Neural crest cell (in vitro differentiated cells): Measurements from ENCODE around the gene SWT1. TPM values are rescaled to one million over a fixed set of nuclear protein-coding genes. Genes with fewer than 3 reads are reported as not detected.
A peak's percentile ranks its signal among the peaks of the same experiment; 100 is the strongest.
"Not testable (repeated sequence)": the region's sequence is repeated elsewhere in the genome, so short reads cannot be mapped to it uniquely, and the experiment has no call there.

Experiments used
- DNase-seq: peaks from one replicate; pipeline ENCODE4 v3.0.0; 2021; ENCODE audit warnings: low read depth, mixed read lengths, low spot score
- H3K27ac Mint-ChIP-seq: one replicate; pipeline ENCODE4 v1.8.0; 2021; ENCODE audit warnings: mild to moderate bottlenecking, mixed read lengths; ENCODE audit not compliant: unreplicated experiment
- H3K27me3 Mint-ChIP-seq: 2 replicates; pipeline ENCODE4 v1.8.0; 2021; ENCODE audit warnings: low read depth, mild to moderate bottlenecking, mixed read lengths
- H3K36me3 Mint-ChIP-seq: 2 replicates; pipeline ENCODE4 v1.8.0; 2021; ENCODE audit warnings: low read depth, mild to moderate bottlenecking, mixed read lengths
- H3K4me1 Mint-ChIP-seq: 2 replicates; pipeline ENCODE4 v1.8.0; 2021; ENCODE audit warnings: mixed read lengths
- H3K4me3 Mint-ChIP-seq: one replicate; pipeline ENCODE4 v1.8.0; 2021; ENCODE audit warnings: mild to moderate bottlenecking, mixed read lengths
- H3K9me3 Mint-ChIP-seq: 2 replicates; pipeline ENCODE4 v1.8.0; 2021; ENCODE audit warnings: mixed read lengths
- total RNA-seq: library from RNA; stranded (reverse); gene quantifications from 2 replicates; pipeline ENCODE4 v1.2.1, GENCODE V29; 2021
- TF ChIP-seq, protein P1 (sequence below): fragments of 200-600 bp; sonication (generic); conservative IDR thresholded peaks from 2 replicates; pipeline ENCODE4 v1.5.0; 2021; ENCODE audit warnings: antibody characterized with exemption, mild to moderate bottlenecking

Gene SWT1
- total RNA-seq, 1 donor from 2014 or later, result 5.8 TPM

DNA sequence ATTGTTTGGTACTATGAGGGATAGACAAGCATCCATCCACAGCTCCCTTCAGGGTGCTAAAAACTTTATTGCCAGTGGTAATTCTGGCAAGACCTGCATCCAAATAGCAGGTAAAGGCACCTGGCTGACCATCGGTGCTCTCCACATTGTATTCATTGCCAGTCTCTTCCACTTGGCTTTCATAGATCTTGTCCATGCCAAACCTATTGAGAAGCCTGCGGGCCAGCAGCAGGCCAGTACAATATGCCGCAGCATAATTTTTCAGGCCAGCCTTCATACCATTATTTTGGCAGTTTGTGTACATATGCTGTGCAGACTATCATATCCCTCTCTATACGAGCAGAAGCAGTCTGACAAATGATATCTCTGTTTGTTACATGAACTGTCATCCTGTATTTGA is 70.2 kb downstream of the SWT1 start:
- Mint-ChIP-seq H3K4me1 (no peaks in the 10 kb centered on the region), H3K27me3 (no peaks in the 10 kb centered on the region), H3K27ac (peak overlapping the region; percentile 65), H3K4me3 (no peak overlapping the region), H3K36me3 (peaks cover 23% of the 10 kb centered on the region), H3K9me3 (peaks cover 11% of the 10 kb centered on the region)
- TF ChIP-seq, protein P1, sequence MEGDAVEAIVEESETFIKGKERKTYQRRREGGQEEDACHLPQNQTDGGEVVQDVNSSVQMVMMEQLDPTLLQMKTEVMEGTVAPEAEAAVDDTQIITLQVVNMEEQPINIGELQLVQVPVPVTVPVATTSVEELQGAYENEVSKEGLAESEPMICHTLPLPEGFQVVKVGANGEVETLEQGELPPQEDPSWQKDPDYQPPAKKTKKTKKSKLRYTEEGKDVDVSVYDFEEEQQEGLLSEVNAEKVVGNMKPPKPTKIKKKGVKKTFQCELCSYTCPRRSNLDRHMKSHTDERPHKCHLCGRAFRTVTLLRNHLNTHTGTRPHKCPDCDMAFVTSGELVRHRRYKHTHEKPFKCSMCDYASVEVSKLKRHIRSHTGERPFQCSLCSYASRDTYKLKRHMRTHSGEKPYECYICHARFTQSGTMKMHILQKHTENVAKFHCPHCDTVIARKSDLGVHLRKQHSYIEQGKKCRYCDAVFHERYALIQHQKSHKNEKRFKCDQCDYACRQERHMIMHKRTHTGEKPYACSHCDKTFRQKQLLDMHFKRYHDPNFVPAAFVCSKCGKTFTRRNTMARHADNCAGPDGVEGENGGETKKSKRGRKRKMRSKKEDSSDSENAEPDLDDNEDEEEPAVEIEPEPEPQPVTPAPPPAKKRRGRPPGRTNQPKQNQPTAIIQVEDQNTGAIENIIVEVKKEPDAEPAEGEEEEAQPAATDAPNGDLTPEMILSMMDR, result no peak
- DNase-seq, result no peak

DNA sequence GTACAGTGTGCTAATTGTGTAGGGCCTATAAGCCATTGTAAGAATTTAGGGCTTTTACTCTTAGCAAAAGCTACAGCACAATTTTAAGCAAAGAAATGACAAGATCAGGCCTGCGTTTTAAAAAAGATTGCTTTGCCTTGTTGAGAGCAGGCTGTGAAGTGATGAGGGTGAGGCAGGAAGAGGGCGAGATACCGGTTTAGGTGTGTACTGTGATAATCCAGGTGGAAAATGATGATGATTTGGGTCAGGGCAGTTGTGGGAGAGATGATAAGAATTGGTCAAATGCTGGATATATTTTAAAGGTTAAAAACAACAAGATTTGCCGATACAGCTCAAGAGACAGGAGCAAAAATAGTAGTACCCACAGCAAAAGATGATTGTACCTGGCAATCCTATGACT is 72.0 kb downstream of the SWT1 start:
- H3K27me3 Mint-ChIP-seq, result no peaks in the 10 kb centered on the region
- no peak for DNase-seq
- H3K36me3 Mint-ChIP-seq, result peaks cover 12% of the 10 kb centered on the region
- H3K4me3 Mint-ChIP-seq, result no peak overlapping the region
- H3K27ac Mint-ChIP-seq, result no peak overlapping the region
- H3K4me1 Mint-ChIP-seq, result no peaks in the 10 kb centered on the region
- TF ChIP-seq, protein P1, result no peak
- H3K9me3 Mint-ChIP-seq, result peaks cover 6% of the 10 kb centered on the region

DNA sequence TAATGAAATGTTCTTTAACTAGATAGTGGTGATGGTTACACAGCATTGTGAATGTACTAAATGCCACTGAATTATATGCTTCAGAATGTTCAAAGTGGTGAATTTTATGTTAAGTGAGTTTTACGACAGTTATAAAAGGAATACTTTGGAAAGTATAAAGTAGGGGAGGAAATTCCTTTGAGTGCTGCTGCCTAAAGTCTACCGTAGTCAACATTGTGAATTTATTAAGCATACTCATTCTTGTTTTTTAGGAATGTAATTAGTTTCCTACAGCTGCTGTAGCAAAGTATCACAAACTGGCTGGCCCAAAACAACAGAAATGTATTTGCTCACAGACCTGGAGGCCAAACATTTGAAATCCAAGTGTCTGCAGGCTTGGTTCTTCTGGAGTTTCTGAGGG is 73.0 kb downstream of the SWT1 start:
- Mint-ChIP-seq H3K9me3 (no peaks in the 10 kb centered on the region), H3K4me1 (no peaks in the 10 kb centered on the region), H3K36me3 (peaks cover 13% of the 10 kb centered on the region), H3K27ac (no peak overlapping the region), H3K4me3 (no peak overlapping the region), H3K27me3 (no peaks in the 10 kb centered on the region)
- no peak for DNase-seq
- TF ChIP-seq, protein P1, result no peak

DNA sequence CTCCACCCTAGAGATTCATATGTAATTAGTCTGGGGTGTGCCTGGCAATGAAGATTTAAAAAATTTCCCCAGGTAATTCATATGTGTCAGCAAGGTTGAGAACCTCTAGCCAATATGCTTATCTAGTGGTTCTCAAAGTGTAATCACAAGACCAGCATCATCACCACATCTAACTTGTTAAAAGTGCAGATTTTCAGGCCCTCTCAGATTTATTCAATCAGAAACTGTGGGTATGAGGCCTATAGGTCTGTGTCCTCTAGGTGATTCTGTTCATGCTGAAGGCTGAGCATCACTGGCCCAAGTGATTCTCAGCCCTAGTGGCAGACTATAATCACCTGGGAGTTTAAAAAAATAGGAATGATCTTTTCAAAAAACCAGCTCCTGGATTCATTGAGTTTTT is 75.9 kb downstream of the SWT1 start:
- Mint-ChIP-seq H3K9me3 (peaks cover 7% of the 10 kb centered on the region), H3K4me1 (no peaks in the 10 kb centered on the region), H3K36me3 (peaks cover 31% of the 10 kb centered on the region), H3K4me3 (no peak overlapping the region), H3K27ac (no peak overlapping the region), H3K27me3 (no peaks in the 10 kb centered on the region)
- DNase-seq, result no peak
- TF ChIP-seq, protein P1, result no peak

DNA sequence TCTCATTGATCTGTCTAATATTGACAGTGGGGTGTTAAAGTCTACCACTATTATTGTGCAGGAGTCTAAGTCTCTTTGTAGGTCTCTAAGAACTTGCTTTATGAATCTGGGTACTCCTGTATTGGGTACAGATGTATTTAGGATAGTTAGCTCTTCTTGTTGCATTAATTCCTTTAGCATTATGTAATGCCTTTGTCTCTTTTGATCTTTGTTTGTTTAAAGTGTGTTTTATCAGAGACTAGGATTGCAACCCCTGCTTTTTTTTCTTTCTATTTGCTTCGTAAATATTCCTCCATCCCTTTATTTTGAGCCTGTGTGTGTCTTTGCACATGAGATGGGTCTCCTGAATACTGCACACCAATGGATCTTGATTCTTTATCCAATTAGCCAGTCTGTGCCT is 77.2 kb downstream of the SWT1 start:
- H3K9me3 Mint-ChIP-seq, DNase-seq, H3K4me1 Mint-ChIP-seq, H3K27ac Mint-ChIP-seq, H3K27me3 Mint-ChIP-seq, H3K4me3 Mint-ChIP-seq: not testable (repeated sequence)
- H3K36me3 Mint-ChIP-seq, result peaks cover 33% of the 10 kb centered on the region

DNA sequence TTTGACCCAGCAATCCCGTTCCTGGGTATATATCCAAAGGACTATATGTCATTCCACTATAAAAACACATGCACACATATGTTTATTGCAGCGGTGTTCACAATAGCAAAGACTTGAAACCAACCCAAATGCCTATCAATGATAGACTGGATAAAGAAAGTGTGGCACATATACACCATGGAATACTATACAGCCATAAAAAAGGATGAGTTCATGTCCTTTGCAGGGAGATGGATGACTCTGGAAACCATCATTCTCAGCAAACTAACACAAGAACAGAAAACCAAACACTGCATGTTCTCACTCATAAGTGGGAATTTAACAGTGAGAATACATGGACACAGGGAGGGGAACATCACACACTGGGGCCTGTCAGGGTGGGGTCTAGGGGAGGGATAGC is 80.2 kb downstream of the SWT1 start:
- not testable (repeated sequence) for DNase-seq, H3K27me3 Mint-ChIP-seq, H3K27ac Mint-ChIP-seq, H3K4me3 Mint-ChIP-seq, H3K4me1 Mint-ChIP-seq, H3K9me3 Mint-ChIP-seq
- H3K36me3 Mint-ChIP-seq, result peaks cover 33% of the 10 kb centered on the region

DNA sequence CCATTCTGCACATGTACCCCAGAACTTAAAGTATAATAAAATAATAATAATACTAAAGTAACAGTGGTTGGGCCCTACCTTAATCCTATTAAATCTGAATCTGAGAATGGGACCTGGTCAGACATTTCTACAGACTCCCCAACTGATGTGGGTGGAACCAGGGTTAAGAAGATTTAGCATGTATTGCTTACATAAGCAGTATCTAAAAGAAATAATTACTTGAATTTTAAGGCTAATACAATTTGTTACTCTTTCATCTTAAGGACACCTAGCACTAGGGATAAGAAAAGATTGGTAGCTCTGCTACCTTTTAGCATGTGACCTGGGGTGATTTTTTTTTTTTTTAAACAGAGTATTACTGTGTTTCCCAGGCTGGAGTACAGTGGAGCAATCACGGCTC is 80.7 kb downstream of the SWT1 start:
- Mint-ChIP-seq H3K27me3 (no peaks in the 10 kb centered on the region), H3K27ac (no peak overlapping the region), H3K4me1 (peaks cover 4% of the 10 kb centered on the region), H3K36me3 (peaks cover 33% of the 10 kb centered on the region), H3K4me3 (no peak overlapping the region), H3K9me3 (peaks cover 7% of the 10 kb centered on the region)
- TF ChIP-seq, protein P1, result no peak
- no peak for DNase-seq
